Thymus (tissue), 11 donors: ENCODE measurements around the gene TMEM179. TPM values are rescaled to one million over a fixed set of nuclear protein-coding genes. Genes with fewer than 3 reads are reported as not detected.
"Not testable (repeated sequence)": the region's sequence is repeated elsewhere in the genome, so short reads cannot be mapped to it uniquely, and the experiment has no call there.

ENCODE experiments used
- DNase-seq, 9 donors: peaks; one replicate each; pipeline ENCODE4 v3.0.0-alpha.2; 2013; ENCODE audit warnings: low spot score in 9 of 9, low read depth in 6 of 9, missing footprints in 1 of 9
- H3K27ac ChIP-seq, 2 donors: one replicate each; pipeline ENCODE4 v1.5.1; 2013; ENCODE audit warnings: control low read depth in 1 of 2, low read depth in 1 of 2, low read length in 1 of 2, mild to moderate bottlenecking in 1 of 2, moderate library complexity in 1 of 2
- H3K27me3 ChIP-seq, 2 donors: one replicate each; pipeline ENCODE4 v1.5.1; 2013; ENCODE audit warnings: low read length in 1 of 2; ENCODE audit not compliant: control insufficient read depth in 2 of 2, insufficient read depth in 1 of 2
- H3K36me3 ChIP-seq, 2 donors: one replicate each; pipeline ENCODE4 v1.5.1; 2013; ENCODE audit warnings: low read length in 1 of 2, mild to moderate bottlenecking in 1 of 2, moderate library complexity in 1 of 2; ENCODE audit not compliant: control insufficient read depth in 2 of 2, insufficient read depth in 2 of 2
- H3K4me1 ChIP-seq, 2 donors: one replicate each; pipeline ENCODE4 v1.5.1; 2013; ENCODE audit warnings: low read length in 2 of 2; ENCODE audit not compliant: control insufficient read depth in 2 of 2, insufficient read depth in 2 of 2
- H3K4me3 ChIP-seq, 2 donors: one replicate each; pipeline ENCODE4 v1.5.1; 2013; ENCODE audit warnings: low read length in 2 of 2, control low read depth in 1 of 2, mild to moderate bottlenecking in 1 of 2
- H3K9me3 ChIP-seq, 2 donors: one replicate each; pipeline ENCODE4 v1.5.1; 2013; ENCODE audit warnings: low read length in 1 of 2, mild to moderate bottlenecking in 1 of 2; ENCODE audit not compliant: control insufficient read depth in 2 of 2, insufficient read depth in 1 of 2
- WGBS: extraction: QIAGEN DNeasy Blood & Tissue Kit; methylation state at CpG from one replicate; pipeline ENCODE4 v1.1.7; 2013; 5-methylcytosine and 5-hydroxymethylcytosine counted together
- polyA plus RNA-seq: library from polyadenylated mRNA; stranded (reverse); fragments of 200-250 nt; gene quantifications from one replicate; pipeline ENCODE4 v1.2.3, GENCODE V29; 2013
- total RNA-seq: library from RNA; stranded (reverse); fragments of 120-200 nt; gene quantifications from one replicate; pipeline ENCODE4 v1.2.4, GENCODE V29; 2013
- donor health status: healthy.

Gene TMEM179
- total and polyA plus RNA-seq, 2 donors: 0.09 to 0.23 TPM

GRCh38 chr14:104639471-104639870 is 34.9 kb upstream of the TMEM179 start:
- WGBS: 68% methylated on average over 5 of the region's 5 CpGs
- Histone ChIP-seq H3K9me3 (peaks cover 0 to 3% of the 10 kb centered on the region in 2 donors), H3K4me3 (no peak overlapping the region), H3K36me3 (no peaks in the 10 kb centered on the region), H3K27ac (no peak overlapping the region), H3K27me3 (peaks cover 0 to 29% of the 10 kb centered on the region in 2 donors), H3K4me1 (peaks cover 0 to 4% of the 10 kb centered on the region in 2 donors)
- DNase-seq: no peak

GRCh38 chr14:104638927-104639450 is 34.4 kb upstream of the TMEM179 start:
- no peak overlapping the region for H3K4me3 ChIP-seq
- WGBS: 87% methylated on average over 13 of the region's 13 CpGs
- no peak overlapping the region for H3K27ac ChIP-seq
- no peaks in the 10 kb centered on the region for H3K36me3 ChIP-seq
- H3K27me3 ChIP-seq: peaks cover 0 to 27% of the 10 kb centered on the region in 2 donors
- peaks cover 0 to 4% of the 10 kb centered on the region in 2 donors for H3K4me1 ChIP-seq
- no peak for DNase-seq
- peaks cover 0 to 3% of the 10 kb centered on the region in 2 donors for H3K9me3 ChIP-seq

GRCh38 chr14:104638190-104638589 is 33.6 kb upstream of the TMEM179 start:
- no peak overlapping the region for H3K27ac ChIP-seq
- DNase-seq: no peak
- no peak overlapping the region for H3K4me3 ChIP-seq
- WGBS: 79% methylated on average over 12 of the region's 12 CpGs
- peaks cover 0 to 4% of the 10 kb centered on the region in 2 donors for H3K4me1 ChIP-seq
- H3K36me3 ChIP-seq: no peaks in the 10 kb centered on the region
- peaks cover 0 to 3% of the 10 kb centered on the region in 2 donors for H3K9me3 ChIP-seq
- H3K27me3 ChIP-seq: peaks cover 0 to 27% of the 10 kb centered on the region in 2 donors

GRCh38 chr14:104637546-104638003 is 33.0 kb upstream of the TMEM179 start:
- Histone ChIP-seq H3K4me3 (no peak overlapping the region), H3K4me1 (peaks cover 0 to 4% of the 10 kb centered on the region in 2 donors), H3K27ac (no peak overlapping the region), H3K36me3 (no peaks in the 10 kb centered on the region), H3K9me3 (peaks cover 0 to 3% of the 10 kb centered on the region in 2 donors), H3K27me3 (peaks cover 0 to 33% of the 10 kb centered on the region in 2 donors)
- DNase-seq: no peak
- 93% methylated on average over 5 of the region's 5 CpGs for WGBS

- 94% methylated on average over 36 of the region's 39 CpGs for WGBS
- H3K9me3 ChIP-seq, H3K4me3 ChIP-seq, DNase-seq, H3K36me3 ChIP-seq, H3K27ac ChIP-seq, H3K4me1 ChIP-seq: not testable (repeated sequence)
- H3K27me3 ChIP-seq: peaks cover 0 to 31% of the 10 kb centered on the region in 2 donors
Observed at GRCh38 chr14:104636846-104637545, 32.4 kb upstream of the TMEM179 start.

- Histone ChIP-seq H3K4me1 (no peaks in the 10 kb centered on the region), H3K27me3 (peaks cover 0 to 31% of the 10 kb centered on the region in 2 donors), H3K36me3 (no peaks in the 10 kb centered on the region), H3K4me3 (no peak overlapping the region), H3K9me3 (peaks cover 0 to 3% of the 10 kb centered on the region in 2 donors), H3K27ac (no peak overlapping the region)
- WGBS: 86% methylated on average over 11 of the region's 11 CpGs
- DNase-seq: no peak
Observed at GRCh38 chr14:104636131-104636530, 31.6 kb upstream of the TMEM179 start.

GRCh38 chr14:104635717-104636116 is 31.1 kb upstream of the TMEM179 start:
- H3K4me3 ChIP-seq: no peak overlapping the region
- H3K27ac ChIP-seq: no peak overlapping the region
- 85% methylated on average over 14 of the region's 14 CpGs for WGBS
- no peaks in the 10 kb centered on the region for H3K36me3 ChIP-seq
- DNase-seq: no peak
- peaks cover 0 to 3% of the 10 kb centered on the region in 2 donors for H3K9me3 ChIP-seq
- peaks cover 0 to 31% of the 10 kb centered on the region in 2 donors for H3K27me3 ChIP-seq
- H3K4me1 ChIP-seq: no peaks in the 10 kb centered on the region

- Histone ChIP-seq H3K9me3 (peaks cover 0 to 3% of the 10 kb centered on the region in 2 donors), H3K36me3 (no peaks in the 10 kb centered on the region), H3K27ac (no peak overlapping the region), H3K4me3 (no peak overlapping the region), H3K4me1 (no peaks in the 10 kb centered on the region), H3K27me3 (peaks cover 0 to 28% of the 10 kb centered on the region in 2 donors)
- 94% methylated on average over 26 of the region's 26 CpGs for WGBS
- DNase-seq: no peak
Observed at GRCh38 chr14:104634886-104635570, 30.5 kb upstream of the TMEM179 start.
